GM23248 (cell line): ENCODE results near the gene ZSCAN25.

Experiments used
- EZH2 ChIP-seq: fragments of 200-600 bp; sonication (generic); IDR thresholded peaks from 2 replicates; pipeline ENCODE4 v1.6.1; 2018; ENCODE audit warnings: antibody characterized with exemption, mild to moderate bottlenecking; ENCODE audit not compliant: insufficient read depth, poor library complexity, severe bottlenecking
- EZH2phosphoT487 ChIP-seq: fragments of 200-600 bp; sonication (generic); IDR thresholded peaks from 2 replicates; pipeline ENCODE4 v1.6.1; 2018; ENCODE audit warnings: antibody characterized with exemption, moderate library complexity, mild to moderate bottlenecking, low read depth; ENCODE audit not compliant: insufficient read depth

DNA sequence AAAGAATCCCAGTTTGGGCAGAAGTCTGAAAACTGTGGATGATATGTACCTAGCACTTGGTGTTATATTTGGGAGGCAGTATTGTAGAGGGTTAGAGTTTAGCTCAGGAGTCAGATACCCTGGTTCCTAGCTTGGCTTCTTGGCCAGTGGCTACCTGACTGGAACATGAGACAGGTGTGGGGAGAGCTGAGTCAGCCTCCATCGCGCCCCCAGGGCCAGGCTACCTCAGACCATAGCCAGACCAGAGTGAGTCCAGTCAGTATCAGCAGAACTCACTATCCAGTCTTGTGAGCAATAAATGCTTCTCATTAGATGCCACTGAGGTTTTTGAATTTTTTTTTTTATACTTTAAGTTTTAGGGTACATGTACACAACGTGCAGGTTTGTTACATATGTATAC, 37.0 kb downstream of the ZSCAN25 start:
- TF ChIP-seq EZH2 (no peak), EZH2phosphoT487 (no peak)
